Fibroblast of villous mesenchyme (primary cell): ENCODE measurements around the gene CELF4. TPM values are rescaled to one million over a fixed set of nuclear protein-coding genes. Genes with fewer than 3 reads are reported as not detected.

Experiments used
- DNase-seq: peaks from one replicate; pipeline ENCODE4 v3.0.0-alpha.2; 2010; ENCODE audit warnings: low read depth
- H3K4me3 ChIP-seq: 2 replicates; pipeline ENCODE4 v1.5.1; 2011; ENCODE audit warnings: low read depth, mild to moderate bottlenecking, low read length
- total RNA-seq: library from RNA; depleted of rRNA; stranded (reverse); fragments of >200 nt; gene quantifications from 2 replicates; pipeline ENCODE4 v1.2.3, GENCODE V29; 2012
- TF ChIP-seq, protein P1 (sequence below): IDR thresholded peaks from 2 replicates; pipeline ENCODE4 v1.5.1; 2012; ENCODE audit warnings: low read depth, mild to moderate bottlenecking, low read length; ENCODE audit not compliant: insufficient read depth

The CELF4 gene
- total RNA-seq, 1 donor: not detected

DNA sequence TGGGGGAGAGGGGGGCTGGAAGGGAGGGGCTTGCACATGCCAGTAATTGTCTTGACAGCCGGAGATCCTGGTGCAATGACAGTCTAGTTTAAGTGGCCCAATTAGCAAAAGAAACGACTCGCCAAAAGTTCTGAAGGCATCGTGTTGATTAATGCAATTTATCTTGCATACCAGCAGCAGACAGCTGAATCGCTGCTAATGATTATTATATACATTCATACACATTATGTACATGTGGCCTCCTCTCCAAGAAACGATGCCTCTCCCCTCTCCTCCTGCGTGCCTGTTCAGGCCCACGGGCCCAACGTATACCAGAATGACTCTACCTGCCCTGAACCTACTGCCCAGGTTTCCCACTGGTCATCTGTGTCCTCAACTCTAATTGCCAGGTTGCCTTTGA is 214.5 kb downstream of the CELF4 start:
- no peak for DNase-seq
- TF ChIP-seq, protein P1, sequence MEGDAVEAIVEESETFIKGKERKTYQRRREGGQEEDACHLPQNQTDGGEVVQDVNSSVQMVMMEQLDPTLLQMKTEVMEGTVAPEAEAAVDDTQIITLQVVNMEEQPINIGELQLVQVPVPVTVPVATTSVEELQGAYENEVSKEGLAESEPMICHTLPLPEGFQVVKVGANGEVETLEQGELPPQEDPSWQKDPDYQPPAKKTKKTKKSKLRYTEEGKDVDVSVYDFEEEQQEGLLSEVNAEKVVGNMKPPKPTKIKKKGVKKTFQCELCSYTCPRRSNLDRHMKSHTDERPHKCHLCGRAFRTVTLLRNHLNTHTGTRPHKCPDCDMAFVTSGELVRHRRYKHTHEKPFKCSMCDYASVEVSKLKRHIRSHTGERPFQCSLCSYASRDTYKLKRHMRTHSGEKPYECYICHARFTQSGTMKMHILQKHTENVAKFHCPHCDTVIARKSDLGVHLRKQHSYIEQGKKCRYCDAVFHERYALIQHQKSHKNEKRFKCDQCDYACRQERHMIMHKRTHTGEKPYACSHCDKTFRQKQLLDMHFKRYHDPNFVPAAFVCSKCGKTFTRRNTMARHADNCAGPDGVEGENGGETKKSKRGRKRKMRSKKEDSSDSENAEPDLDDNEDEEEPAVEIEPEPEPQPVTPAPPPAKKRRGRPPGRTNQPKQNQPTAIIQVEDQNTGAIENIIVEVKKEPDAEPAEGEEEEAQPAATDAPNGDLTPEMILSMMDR: no peak
- H3K4me3 ChIP-seq: no peak overlapping the region

DNA sequence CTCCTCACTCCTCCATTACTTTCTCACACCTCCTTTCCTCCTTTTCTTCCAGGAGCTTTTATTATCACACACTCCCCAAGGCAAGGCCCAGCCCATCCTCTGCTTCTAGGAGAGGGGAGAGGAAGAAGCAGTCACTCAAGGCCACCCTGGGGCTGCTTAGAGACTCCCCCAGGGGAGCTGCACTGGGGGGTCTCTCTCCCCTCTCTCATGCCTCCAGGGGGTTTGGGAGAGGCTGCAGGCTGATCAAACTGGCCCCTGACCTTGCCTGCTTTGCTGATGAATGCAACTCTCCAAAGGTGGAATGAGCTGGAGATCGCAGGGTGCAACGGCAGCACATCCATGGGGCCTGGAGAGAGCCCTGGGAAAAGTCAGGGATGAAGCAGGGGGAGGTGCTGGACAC is 216.9 kb downstream of the CELF4 start:
- TF ChIP-seq, protein P1: no peak
- no peak overlapping the region for H3K4me3 ChIP-seq
- DNase-seq: no peak

DNA sequence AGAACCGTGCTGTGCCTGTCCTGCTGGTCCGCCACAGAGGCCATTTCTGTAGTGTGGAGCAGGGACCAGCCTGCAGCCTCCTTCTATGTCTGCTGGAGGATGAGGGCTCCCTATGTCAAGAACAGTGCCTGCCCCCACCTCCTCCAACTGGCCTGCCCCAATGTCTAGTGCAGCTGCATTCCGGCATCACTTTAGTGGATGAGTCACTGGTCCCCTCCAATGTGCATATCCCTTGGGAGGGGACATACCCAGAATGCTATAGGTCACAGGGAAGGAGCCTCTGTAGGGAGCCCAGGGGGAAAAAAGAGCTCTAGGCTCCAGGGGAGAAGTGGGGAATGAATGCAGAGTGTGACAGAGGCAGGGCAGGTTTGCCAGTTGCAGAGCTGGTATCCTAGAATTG is 219.6 kb downstream of the CELF4 start:
- TF ChIP-seq, protein P1: no peak
- no peak overlapping the region for H3K4me3 ChIP-seq
- no peak for DNase-seq

DNA sequence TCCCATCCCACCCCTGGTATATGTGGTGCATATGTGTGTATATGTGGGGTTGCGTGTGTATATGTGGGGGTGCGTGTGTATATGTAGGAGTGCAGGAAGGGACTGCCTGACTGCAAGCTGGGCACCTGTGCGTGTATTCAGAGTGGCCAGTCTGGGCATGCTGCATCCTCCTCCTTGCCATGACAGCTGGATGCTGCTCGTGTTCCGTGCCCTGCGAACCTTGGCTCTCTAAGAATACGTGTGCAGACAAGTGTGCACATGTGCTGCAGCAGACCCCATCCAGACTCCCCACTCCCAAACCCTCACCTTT is 222.1 kb downstream of the CELF4 start:
- TF ChIP-seq, protein P1: no peak
- DNase-seq: no peak

DNA sequence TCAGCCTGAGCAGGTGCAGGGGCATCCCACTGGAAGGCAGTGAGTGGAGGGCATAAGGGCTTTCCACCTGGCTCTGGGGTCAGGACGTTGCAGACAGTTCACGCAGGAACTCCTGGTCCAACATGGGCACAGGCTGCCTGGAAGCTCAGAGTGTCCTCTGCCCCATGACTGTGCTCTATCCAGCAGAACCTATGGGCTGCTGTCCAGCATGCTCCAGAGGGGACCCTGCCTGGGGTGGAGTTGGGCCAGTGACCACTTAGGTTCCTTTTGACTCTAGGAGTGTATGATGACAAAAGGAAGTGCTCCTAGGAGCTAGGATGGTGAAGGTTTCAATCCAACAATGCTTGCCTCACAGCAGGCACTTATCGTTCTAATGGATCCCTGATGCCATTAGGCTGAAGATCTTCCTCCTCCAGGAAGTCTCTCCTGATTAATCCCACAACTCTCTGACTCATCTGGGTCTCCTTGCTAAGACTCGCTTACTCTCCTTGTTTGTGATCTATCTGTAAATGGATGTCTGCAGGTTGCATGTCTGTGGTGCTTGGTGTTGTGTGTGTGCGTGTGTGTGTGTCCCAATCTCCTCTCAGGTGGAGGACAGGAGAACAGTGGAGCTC is 224.0 kb downstream of the CELF4 start:
- no peak for DNase-seq
- TF ChIP-seq, protein P1: no peak
- no peak overlapping the region for H3K4me3 ChIP-seq

More for the DNA sequence above, 222.1 kb downstream of the CELF4 start:
- H3K4me3 ChIP-seq: no peak overlapping the region

DNA sequence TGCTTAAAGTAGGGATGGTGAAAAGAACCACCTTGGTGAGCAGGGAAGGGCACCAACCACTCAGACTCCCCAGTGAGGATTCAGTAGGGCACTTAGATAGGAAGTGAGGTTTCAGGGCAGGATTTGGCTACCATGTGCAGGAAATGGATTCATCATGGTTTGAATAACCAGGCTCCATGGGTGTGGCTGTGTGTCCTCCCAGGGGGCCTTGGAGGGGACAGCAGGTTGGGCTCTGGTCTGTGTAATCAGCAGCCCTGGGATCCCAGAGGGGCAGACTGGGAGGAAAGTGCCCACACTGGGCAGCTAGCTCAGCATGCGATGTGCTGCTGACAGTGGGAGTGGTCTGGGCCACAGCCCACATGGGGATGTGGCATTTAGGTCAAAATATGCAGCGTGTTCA is 224.6 kb downstream of the CELF4 start:
- TF ChIP-seq, protein P1: no peak
- H3K4me3 ChIP-seq: no peak overlapping the region
- DNase-seq: no peak

DNA sequence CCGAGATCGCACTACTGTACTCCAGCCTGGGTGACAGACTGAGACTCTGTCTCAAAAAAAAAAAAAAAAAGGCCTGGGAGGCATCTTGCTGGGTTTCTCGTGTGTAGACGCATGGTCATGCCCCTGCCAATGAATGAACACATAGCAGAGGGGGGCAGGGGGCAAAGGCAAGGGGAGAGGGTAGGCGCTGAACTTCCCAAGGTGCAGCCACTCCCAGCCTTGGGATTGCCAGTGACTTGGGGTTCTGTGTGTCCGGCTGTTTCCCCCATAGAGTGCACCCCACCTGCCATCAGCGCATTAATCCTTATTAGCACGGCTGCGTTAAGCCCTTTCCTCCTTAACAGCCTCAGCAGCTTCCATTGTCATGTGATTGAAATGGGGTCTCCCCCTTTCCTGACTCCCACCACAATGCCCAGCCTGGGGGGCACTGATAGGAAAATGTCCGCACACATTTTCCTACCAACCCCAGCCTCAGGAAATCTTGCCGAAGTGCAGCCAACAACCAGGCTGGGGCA is 225.8 kb downstream of the CELF4 start:
- H3K4me3 ChIP-seq: no peak overlapping the region
- DNase-seq: no peak

More for the DNA sequence above, 225.8 kb downstream of the CELF4 start:
- TF ChIP-seq, protein P1: no peak
